ENCODE results near the gene ALDOB. TPM values are rescaled to one million over a fixed set of nuclear protein-coding genes. Genes with fewer than 3 reads are reported as not detected.

ALDOB gene
- total RNA-seq, 1 donor = not detected

GRCh38 chr9:101450931-101451330 lies 15.4 kb upstream of the ALDOB start:
- no peak for DNase-seq (ENCODE audit: low read depth)
- TF ChIP-seq, protein P1, sequence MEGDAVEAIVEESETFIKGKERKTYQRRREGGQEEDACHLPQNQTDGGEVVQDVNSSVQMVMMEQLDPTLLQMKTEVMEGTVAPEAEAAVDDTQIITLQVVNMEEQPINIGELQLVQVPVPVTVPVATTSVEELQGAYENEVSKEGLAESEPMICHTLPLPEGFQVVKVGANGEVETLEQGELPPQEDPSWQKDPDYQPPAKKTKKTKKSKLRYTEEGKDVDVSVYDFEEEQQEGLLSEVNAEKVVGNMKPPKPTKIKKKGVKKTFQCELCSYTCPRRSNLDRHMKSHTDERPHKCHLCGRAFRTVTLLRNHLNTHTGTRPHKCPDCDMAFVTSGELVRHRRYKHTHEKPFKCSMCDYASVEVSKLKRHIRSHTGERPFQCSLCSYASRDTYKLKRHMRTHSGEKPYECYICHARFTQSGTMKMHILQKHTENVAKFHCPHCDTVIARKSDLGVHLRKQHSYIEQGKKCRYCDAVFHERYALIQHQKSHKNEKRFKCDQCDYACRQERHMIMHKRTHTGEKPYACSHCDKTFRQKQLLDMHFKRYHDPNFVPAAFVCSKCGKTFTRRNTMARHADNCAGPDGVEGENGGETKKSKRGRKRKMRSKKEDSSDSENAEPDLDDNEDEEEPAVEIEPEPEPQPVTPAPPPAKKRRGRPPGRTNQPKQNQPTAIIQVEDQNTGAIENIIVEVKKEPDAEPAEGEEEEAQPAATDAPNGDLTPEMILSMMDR (IDR thresholded peaks at IDR 0.05; ENCODE audit: insufficient read depth, low read length) = no peak

GRCh38 chr9:101449071-101449721 lies 13.6 kb upstream of the ALDOB start:
- DNase-seq (ENCODE audit: low read depth) = peak; percentile 37
- H3K4me3 ChIP-seq (ENCODE audit: low read depth, low read length) = peak overlapping the region; percentile 70
- TF ChIP-seq, protein P1 (IDR thresholded peaks at IDR 0.05; ENCODE audit: insufficient read depth, low read length) = peak; percentile 71

More at GRCh38 chr9:101450931-101451330, 15.4 kb upstream of the ALDOB start:
- no peak overlapping the region for H3K4me3 ChIP-seq (ENCODE audit: low read depth, low read length)

DNA sequence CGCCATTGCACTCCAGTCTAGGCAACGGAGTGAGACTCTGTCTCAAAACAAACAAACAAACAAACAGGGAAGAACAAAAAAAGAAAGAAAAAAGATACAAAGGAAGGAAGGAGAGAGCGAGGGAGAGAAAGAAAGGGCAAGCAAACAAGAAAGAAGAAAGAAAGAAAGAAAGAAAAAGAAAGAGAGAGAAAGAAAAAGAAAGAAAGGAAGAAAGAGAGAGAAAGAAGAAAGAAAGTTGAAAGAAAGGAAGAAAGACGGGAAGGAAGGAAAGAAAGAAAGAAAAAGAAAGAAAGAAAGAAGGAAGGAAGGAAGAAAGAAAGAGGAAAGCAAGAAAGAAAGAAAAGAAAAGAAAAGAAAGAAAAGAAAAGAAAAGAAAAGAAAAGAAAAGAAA lies 13.1 kb upstream of the ALDOB start:
- H3K4me3 ChIP-seq (ENCODE audit: low read depth, low read length) = no peak overlapping the region
- TF ChIP-seq, protein P1 (IDR thresholded peaks at IDR 0.05; ENCODE audit: insufficient read depth, low read length) = no peak
- DNase-seq (ENCODE audit: low read depth) = no peak

GRCh38 chr9:101446732-101447131 lies 11.2 kb upstream of the ALDOB start:
- no peak for DNase-seq (ENCODE audit: low read depth)
- TF ChIP-seq, protein P1 (IDR thresholded peaks at IDR 0.05; ENCODE audit: insufficient read depth, low read length) = no peak
- no peak overlapping the region for H3K4me3 ChIP-seq (ENCODE audit: low read depth, low read length)

GRCh38 chr9:101445353-101446029 lies 9.9 kb upstream of the ALDOB start:
- peak overlapping the region; percentile 3 for H3K4me3 ChIP-seq (ENCODE audit: low read depth, low read length)
- TF ChIP-seq, protein P1 (IDR thresholded peaks at IDR 0.05; ENCODE audit: insufficient read depth, low read length) = no peak
- peak; percentile 33 for DNase-seq (ENCODE audit: low read depth)

DNA sequence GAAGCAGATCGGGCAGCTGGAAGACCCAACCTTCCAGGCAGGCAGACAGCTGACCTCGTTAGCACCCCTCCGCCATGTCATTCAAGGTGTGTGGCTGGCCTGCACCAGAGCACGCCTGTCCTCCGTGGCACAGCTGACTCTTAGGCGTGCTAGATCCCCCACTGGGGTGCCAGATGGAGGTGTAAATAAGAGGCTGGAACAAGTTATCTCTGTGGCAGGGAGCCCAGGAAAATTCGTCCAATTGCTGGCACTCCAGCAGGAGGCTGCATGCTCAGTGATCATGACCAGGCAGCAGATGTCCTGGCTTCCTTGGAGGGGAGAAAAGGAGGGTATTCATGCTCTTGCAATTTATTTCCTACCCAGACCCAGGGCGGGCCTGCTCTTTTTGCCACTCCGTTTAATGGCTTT lies 7.8 kb upstream of the ALDOB start:
- TF ChIP-seq, protein P1 (IDR thresholded peaks at IDR 0.05; ENCODE audit: insufficient read depth, low read length) = no peak
- no peak for DNase-seq (ENCODE audit: low read depth)
- no peak overlapping the region for H3K4me3 ChIP-seq (ENCODE audit: low read depth, low read length)

All from fibroblast of the aortic adventitia (primary cell).